Neutrophil (primary cell): ENCODE data around the gene EFNA5.

Experiments used
- H3K27ac ChIP-seq: fragments of 200-600 bp; sonication (generic); 2 replicates; pipeline ENCODE4 v1.5.1; 2016; ENCODE audit warnings: mild to moderate bottlenecking, moderate library complexity
- H3K27me3 ChIP-seq: fragments of 200-600 bp; sonication (generic); 2 replicates; pipeline ENCODE4 v1.6.0; 2016; ENCODE audit warnings: mild to moderate bottlenecking
- H3K36me3 ChIP-seq: fragments of 200-600 bp; sonication (generic); 2 replicates; pipeline ENCODE4 v1.5.1; 2017
- H3K4me1 ChIP-seq, 2 experiments: fragments of 200-600 bp in 1 of 2; sonication (generic) in 1 of 2; 1 replicate in 1 of 2; 2 replicates in 1 of 2; pipeline versions ENCODE4 v1.5.1 to v1.6.1; 2013 to 2016; ENCODE audit warnings: low read depth in 1 of 2, low read length in 1 of 2, mild to moderate bottlenecking in 1 of 2, moderate library complexity in 1 of 2; ENCODE audit not compliant: control insufficient read depth in 1 of 2, insufficient read depth in 1 of 2
- H3K4me3 ChIP-seq, 2 experiments: fragments of 200-600 bp in 1 of 2; sonication (generic) in 1 of 2; 1 replicate in 1 of 2; 2 replicates in 1 of 2; pipeline ENCODE4 v1.5.1; 2013 to 2016; ENCODE audit warnings: low read depth in 1 of 2, low read length in 1 of 2, mild to moderate bottlenecking in 1 of 2, moderate library complexity in 1 of 2
- H3K9me3 ChIP-seq: fragments of 200-600 bp; sonication (generic); 2 replicates; pipeline ENCODE4 v1.5.1; 2016
- TF ChIP-seq, protein P1 (sequence below): fragments of 200-600 bp; sonication (generic); IDR thresholded peaks from 2 replicates; pipeline ENCODE4 v1.5.1; 2016; ENCODE audit warnings: antibody characterized with exemption

The EFNA5 gene

DNA sequence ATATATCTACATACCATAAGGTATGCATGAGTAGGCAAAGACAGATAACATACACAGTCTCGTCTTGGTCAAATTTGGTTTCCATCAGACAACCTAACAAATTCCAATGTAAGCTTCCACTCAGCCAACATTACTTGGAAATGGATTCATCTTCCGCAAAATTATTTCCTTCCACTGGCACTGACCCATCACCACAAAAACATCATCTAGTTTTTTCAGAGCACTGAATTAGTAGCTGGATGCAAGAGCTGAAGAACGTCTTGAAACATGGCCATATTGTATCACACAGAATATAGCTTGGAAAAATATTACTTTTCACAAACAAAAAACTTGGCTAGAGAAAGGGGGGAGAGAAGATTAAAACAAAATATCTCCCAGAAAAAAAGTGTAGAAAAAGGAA lies 73.5 kb downstream of the EFNA5 start:
- Histone ChIP-seq H3K9me3 (no peaks in the 10 kb centered on the region), H3K27ac (no peak overlapping the region), H3K4me1 (no peaks in the 10 kb centered on the region), H3K27me3 (no peaks in the 10 kb centered on the region), H3K4me3 (no peak overlapping the region), H3K36me3 (no peaks in the 10 kb centered on the region)
- TF ChIP-seq, protein P1, sequence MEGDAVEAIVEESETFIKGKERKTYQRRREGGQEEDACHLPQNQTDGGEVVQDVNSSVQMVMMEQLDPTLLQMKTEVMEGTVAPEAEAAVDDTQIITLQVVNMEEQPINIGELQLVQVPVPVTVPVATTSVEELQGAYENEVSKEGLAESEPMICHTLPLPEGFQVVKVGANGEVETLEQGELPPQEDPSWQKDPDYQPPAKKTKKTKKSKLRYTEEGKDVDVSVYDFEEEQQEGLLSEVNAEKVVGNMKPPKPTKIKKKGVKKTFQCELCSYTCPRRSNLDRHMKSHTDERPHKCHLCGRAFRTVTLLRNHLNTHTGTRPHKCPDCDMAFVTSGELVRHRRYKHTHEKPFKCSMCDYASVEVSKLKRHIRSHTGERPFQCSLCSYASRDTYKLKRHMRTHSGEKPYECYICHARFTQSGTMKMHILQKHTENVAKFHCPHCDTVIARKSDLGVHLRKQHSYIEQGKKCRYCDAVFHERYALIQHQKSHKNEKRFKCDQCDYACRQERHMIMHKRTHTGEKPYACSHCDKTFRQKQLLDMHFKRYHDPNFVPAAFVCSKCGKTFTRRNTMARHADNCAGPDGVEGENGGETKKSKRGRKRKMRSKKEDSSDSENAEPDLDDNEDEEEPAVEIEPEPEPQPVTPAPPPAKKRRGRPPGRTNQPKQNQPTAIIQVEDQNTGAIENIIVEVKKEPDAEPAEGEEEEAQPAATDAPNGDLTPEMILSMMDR = no peak

DNA sequence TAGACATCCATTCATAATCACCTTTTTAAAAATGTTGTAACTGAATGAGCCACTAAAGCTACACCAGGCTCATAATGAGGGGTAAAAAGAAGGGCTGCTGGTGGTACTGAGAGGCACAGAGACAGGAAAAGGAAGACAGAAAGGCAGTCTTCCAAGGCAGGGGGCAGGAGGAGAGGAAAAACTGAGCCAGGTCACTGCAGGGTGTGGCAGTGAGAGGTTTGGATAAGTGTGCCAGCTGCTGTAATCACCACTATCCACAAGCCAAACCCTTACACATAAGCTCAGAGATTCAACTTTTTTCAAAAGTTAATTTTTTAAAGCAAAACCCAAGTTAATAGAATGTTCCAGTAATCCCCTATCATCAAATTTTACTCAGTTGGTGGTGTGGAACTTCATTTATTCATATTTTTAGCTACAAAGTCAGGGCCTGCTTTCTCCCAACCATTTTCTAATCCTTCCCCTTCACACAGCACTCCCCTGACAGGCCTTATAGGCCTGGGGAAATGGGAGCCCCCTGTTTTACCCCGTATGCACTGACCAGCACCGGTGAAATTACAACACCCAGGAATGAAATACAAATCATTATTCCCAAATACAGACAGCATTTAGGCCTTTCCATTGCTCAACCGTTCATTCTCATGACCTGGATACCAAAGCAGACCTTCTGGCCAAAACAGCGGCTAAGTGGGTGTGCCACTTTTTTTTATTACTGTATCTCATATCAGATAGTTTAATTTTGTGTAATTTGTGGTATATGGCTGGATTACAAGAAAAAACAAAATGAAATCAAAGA lies 76.3 kb downstream of the EFNA5 start:
- no peaks in the 10 kb centered on the region for H3K9me3 ChIP-seq
- no peaks in the 10 kb centered on the region for H3K27me3 ChIP-seq
- H3K36me3 ChIP-seq = no peaks in the 10 kb centered on the region
- no peak overlapping the region for H3K4me3 ChIP-seq
- TF ChIP-seq, protein P1 = no peak
- H3K27ac ChIP-seq = no peak overlapping the region
- H3K4me1 ChIP-seq = no peaks in the 10 kb centered on the region

DNA sequence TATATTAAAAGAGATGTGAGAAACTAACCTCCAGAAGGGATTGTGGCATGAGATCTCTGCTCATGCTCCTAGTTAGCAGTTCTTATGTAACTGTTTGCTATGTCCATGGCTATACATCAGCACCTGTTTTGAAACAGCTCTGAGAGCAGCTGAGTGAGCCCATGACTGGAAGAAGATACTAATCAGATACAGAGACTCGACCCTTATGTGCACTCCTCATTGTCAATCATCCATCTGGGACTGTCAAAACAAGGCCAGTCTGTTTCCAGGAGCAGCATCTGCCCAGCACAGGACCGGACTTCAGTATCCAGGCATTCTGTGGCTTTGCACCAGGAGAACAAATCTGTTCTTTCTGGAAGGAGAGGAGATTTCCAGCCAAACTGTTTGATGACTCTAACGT lies 77.7 kb downstream of the EFNA5 start:
- Histone ChIP-seq H3K4me3 (no peak overlapping the region), H3K27me3 (no peaks in the 10 kb centered on the region), H3K27ac (no peak overlapping the region), H3K9me3 (no peaks in the 10 kb centered on the region), H3K4me1 (no peaks in the 10 kb centered on the region), H3K36me3 (no peaks in the 10 kb centered on the region)
- TF ChIP-seq, protein P1 = no peak

DNA sequence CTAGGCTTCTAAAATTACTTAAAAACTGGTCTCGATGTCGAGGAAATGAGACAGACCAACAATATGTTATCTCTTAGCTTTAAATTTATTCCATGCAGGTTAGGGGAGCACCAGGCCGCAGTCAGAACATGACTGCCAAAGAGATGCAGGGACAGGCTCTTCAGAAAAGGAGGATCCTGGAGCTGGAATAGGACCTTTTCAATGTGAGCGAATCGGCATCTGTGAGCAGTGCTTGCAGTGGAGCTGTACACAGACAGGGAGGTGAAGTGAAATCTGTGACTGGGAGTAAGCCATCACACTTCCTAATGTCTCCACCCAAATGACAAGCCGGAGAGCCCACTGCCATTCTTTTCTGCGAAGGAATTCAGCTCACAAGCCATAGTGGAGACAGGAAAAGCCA lies 78.2 kb downstream of the EFNA5 start:
- Histone ChIP-seq H3K36me3 (no peaks in the 10 kb centered on the region), H3K4me3 (no peak overlapping the region), H3K27me3 (no peaks in the 10 kb centered on the region), H3K27ac (no peak overlapping the region), H3K4me1 (no peaks in the 10 kb centered on the region), H3K9me3 (no peaks in the 10 kb centered on the region)
- TF ChIP-seq, protein P1 = no peak

DNA sequence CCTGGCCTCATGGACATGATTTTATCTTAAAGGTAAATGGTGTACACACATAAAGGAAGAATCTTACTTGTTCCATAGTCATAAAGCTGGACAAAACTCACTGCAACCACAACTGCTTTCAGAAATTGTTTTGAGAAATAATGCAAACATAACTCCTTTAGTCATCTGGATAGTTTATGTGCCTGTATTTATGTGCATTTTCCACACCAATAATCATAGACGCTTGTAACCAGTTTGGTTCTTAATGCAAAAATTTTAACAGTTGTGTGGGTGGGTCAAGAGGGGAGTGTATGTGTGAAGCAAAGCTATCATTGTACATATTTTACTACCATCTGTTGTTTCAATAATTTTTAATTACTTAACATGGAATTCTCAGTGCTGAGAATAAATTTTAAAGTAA lies 80.1 kb downstream of the EFNA5 start:
- TF ChIP-seq, protein P1 = no peak
- H3K27me3 ChIP-seq = no peaks in the 10 kb centered on the region
- no peaks in the 10 kb centered on the region for H3K9me3 ChIP-seq
- no peak overlapping the region for H3K4me3 ChIP-seq
- H3K4me1 ChIP-seq = no peaks in the 10 kb centered on the region
- H3K36me3 ChIP-seq = no peaks in the 10 kb centered on the region
- H3K27ac ChIP-seq = no peak overlapping the region
